Stimulated activated CD8-positive, alpha-beta memory T cell treated with anti-CD3 and anti-CD28 coated beads, Interleukin-7, amount 100 ng/mL, for 48 hours (primary cell): ENCODE measurements around the gene NSUN3.

Experiments
- DNase-seq, 2 donors: peaks; one replicate each; pipeline ENCODE4 v3.0.0-alpha.2; 2020; ENCODE audit warnings: low read depth in 1 of 2; ENCODE audit errors: extremely low read depth in 1 of 2

The NSUN3 gene

DNA sequence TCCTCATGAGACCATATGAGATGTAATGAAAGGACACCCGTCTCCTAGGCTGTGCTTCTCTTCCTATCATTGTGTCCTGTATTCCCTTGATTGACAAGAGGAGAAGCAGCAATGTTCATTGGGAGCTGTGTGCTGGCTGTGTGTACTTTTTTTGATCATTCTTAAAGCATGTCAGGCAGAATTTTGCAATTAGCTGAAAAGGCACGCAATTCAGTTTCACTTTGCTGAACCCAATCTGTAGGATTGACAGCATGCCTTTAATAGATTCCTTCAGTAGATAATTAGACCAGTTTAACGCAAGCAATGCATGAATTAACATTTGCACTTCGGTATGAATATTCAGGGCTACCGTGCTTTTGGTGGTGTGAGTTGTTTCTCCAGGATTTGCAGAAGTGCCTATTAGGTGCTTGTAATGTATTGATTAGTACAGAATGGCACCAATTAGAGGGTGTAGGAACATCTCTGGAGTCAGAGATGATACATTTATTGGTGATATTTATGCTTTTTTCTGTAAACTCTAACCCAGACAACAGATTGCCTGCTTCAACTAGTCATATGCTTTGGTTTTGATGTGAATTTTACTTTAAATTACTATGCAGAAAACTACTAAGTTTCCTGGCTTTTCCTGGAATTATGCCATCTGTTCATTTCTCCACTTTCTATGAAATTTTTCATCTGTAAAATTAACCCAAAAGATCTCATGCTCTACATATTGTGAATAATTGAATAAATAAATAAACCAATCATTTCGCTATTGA, 114.3 kb downstream of the NSUN3 start:
- no peak for DNase-seq
